Activated T-cell treated with anti-CD3 and anti-CD28 coated beads, Interleukin-2, amount 50 U/mL, for 24 hours (primary cell): Measurements from ENCODE around the gene SPAG9.
A peak's percentile ranks its signal among the peaks of the same experiment; 100 is the strongest.

ENCODE experiments used
- DNase-seq: peaks from one replicate; pipeline ENCODE4 v3.0.0-alpha.2; 2020
- H3K27ac Mint-ChIP-seq: 2 replicates; pipeline ENCODE4 v1.8.0; 2020; ENCODE audit warnings: mild to moderate bottlenecking, mixed read lengths
- H3K27me3 Mint-ChIP-seq: 2 replicates; pipeline ENCODE4 v1.8.0; 2020; ENCODE audit warnings: mixed read lengths
- H3K36me3 Mint-ChIP-seq: 2 replicates; pipeline ENCODE4 v1.8.0; 2020; ENCODE audit warnings: low read depth, mixed read lengths
- H3K4me1 Mint-ChIP-seq: 2 replicates; pipeline ENCODE4 v1.8.0; 2020; ENCODE audit warnings: low read depth, mixed read lengths
- H3K4me3 Mint-ChIP-seq: 2 replicates; pipeline ENCODE4 v1.8.0; 2020; ENCODE audit warnings: mild to moderate bottlenecking, moderate library complexity, mixed read lengths
- H3K9me3 Mint-ChIP-seq: 2 replicates; pipeline ENCODE4 v1.8.0; 2020; ENCODE audit warnings: mixed read lengths

Gene SPAG9

GRCh38 chr17:50988427-50988826 lies 132.2 kb downstream of the SPAG9 start:
- DNase-seq, result no peak
- H3K4me3 Mint-ChIP-seq, result no peak overlapping the region
- H3K9me3 Mint-ChIP-seq, result no peaks in the 10 kb centered on the region
- peaks cover 82% of the 10 kb centered on the region for H3K36me3 Mint-ChIP-seq
- no peak overlapping the region for H3K27ac Mint-ChIP-seq
- no peaks in the 10 kb centered on the region for H3K27me3 Mint-ChIP-seq
- H3K4me1 Mint-ChIP-seq, result no peaks in the 10 kb centered on the region

- no peaks in the 10 kb centered on the region for H3K4me1 Mint-ChIP-seq
- H3K4me3 Mint-ChIP-seq, result no peak overlapping the region
- DNase-seq, result no peak
- H3K9me3 Mint-ChIP-seq, result no peaks in the 10 kb centered on the region
- peak overlapping the region; percentile 48 for H3K27ac Mint-ChIP-seq
- H3K36me3 Mint-ChIP-seq, result peaks cover 78% of the 10 kb centered on the region
- no peaks in the 10 kb centered on the region for H3K27me3 Mint-ChIP-seq
These were observed 133.5 kb downstream of the SPAG9 start for GRCh38 chr17:50986989-50987660.

- DNase-seq, result no peak
- H3K27me3 Mint-ChIP-seq, result no peaks in the 10 kb centered on the region
- no peaks in the 10 kb centered on the region for H3K9me3 Mint-ChIP-seq
- no peak overlapping the region for H3K27ac Mint-ChIP-seq
- H3K36me3 Mint-ChIP-seq, result peaks cover 84% of the 10 kb centered on the region
- peaks cover 18% of the 10 kb centered on the region for H3K4me1 Mint-ChIP-seq
- H3K4me3 Mint-ChIP-seq, result no peak overlapping the region
These were observed 139.4 kb downstream of the SPAG9 start for GRCh38 chr17:50981279-50981678.

GRCh38 chr17:50979524-50979927 lies 141.1 kb downstream of the SPAG9 start:
- DNase-seq, result no peak
- Mint-ChIP-seq H3K27ac (peak overlapping the region; percentile 4), H3K36me3 (peaks cover 82% of the 10 kb centered on the region), H3K9me3 (no peaks in the 10 kb centered on the region), H3K4me3 (no peak overlapping the region), H3K4me1 (peaks cover 18% of the 10 kb centered on the region), H3K27me3 (no peaks in the 10 kb centered on the region)

- Mint-ChIP-seq H3K9me3 (no peaks in the 10 kb centered on the region), H3K4me1 (peaks cover 22% of the 10 kb centered on the region), H3K4me3 (no peak overlapping the region), H3K27ac (peak overlapping the region; percentile 91), H3K27me3 (no peaks in the 10 kb centered on the region), H3K36me3 (peaks cover 80% of the 10 kb centered on the region)
- DNase-seq, result no peak
These were observed 143.0 kb downstream of the SPAG9 start for GRCh38 chr17:50977487-50978159.

- H3K36me3 Mint-ChIP-seq, result peaks cover 81% of the 10 kb centered on the region
- H3K9me3 Mint-ChIP-seq, result no peaks in the 10 kb centered on the region
- no peaks in the 10 kb centered on the region for H3K27me3 Mint-ChIP-seq
- H3K27ac Mint-ChIP-seq, result peak overlapping the region; percentile 91
- peaks cover 22% of the 10 kb centered on the region for H3K4me1 Mint-ChIP-seq
- DNase-seq, result no peak
- H3K4me3 Mint-ChIP-seq, result peak overlapping the region; percentile 32
These were observed 143.7 kb downstream of the SPAG9 start for GRCh38 chr17:50976951-50977472.

GRCh38 chr17:50973557-50974494 lies 146.8 kb downstream of the SPAG9 start:
- H3K4me3 Mint-ChIP-seq, result no peak overlapping the region
- H3K4me1 Mint-ChIP-seq, result peaks cover 22% of the 10 kb centered on the region

GRCh38 chr17:50972577-50972976 lies 148.1 kb downstream of the SPAG9 start:
- Mint-ChIP-seq H3K27ac (no peak overlapping the region), H3K36me3 (peaks cover 71% of the 10 kb centered on the region), H3K4me1 (peaks cover 15% of the 10 kb centered on the region), H3K27me3 (no peaks in the 10 kb centered on the region), H3K9me3 (no peaks in the 10 kb centered on the region), H3K4me3 (no peak overlapping the region)
- DNase-seq, result no peak

More at GRCh38 chr17:50973557-50974494, 146.8 kb downstream of the SPAG9 start:
- DNase-seq, result no peak
- no peaks in the 10 kb centered on the region for H3K27me3 Mint-ChIP-seq
- peaks cover 75% of the 10 kb centered on the region for H3K36me3 Mint-ChIP-seq
- H3K27ac Mint-ChIP-seq, result peak overlapping the region; percentile 2
- no peaks in the 10 kb centered on the region for H3K9me3 Mint-ChIP-seq

- Mint-ChIP-seq H3K27me3 (no peaks in the 10 kb centered on the region), H3K4me3 (no peak overlapping the region), H3K36me3 (peaks cover 69% of the 10 kb centered on the region), H3K27ac (peak overlapping the region; percentile 23), H3K9me3 (no peaks in the 10 kb centered on the region), H3K4me1 (peaks cover 16% of the 10 kb centered on the region)
- DNase-seq, result no peak
These were observed 152.9 kb downstream of the SPAG9 start for GRCh38 chr17:50967795-50968194.

- H3K9me3 Mint-ChIP-seq, result no peaks in the 10 kb centered on the region
- H3K27me3 Mint-ChIP-seq, result no peaks in the 10 kb centered on the region
- H3K27ac Mint-ChIP-seq, result peak overlapping the region; percentile 64
- no peak overlapping the region for H3K4me3 Mint-ChIP-seq
- peaks cover 70% of the 10 kb centered on the region for H3K36me3 Mint-ChIP-seq
- H3K4me1 Mint-ChIP-seq, result peaks cover 16% of the 10 kb centered on the region
- no peak for DNase-seq
These were observed 154.5 kb downstream of the SPAG9 start for GRCh38 chr17:50966163-50966666.

- DNase-seq, result no peak
- no peaks in the 10 kb centered on the region for H3K27me3 Mint-ChIP-seq
- H3K36me3 Mint-ChIP-seq, result peaks cover 53% of the 10 kb centered on the region
- H3K9me3 Mint-ChIP-seq, result no peaks in the 10 kb centered on the region
- peaks cover 16% of the 10 kb centered on the region for H3K4me1 Mint-ChIP-seq
- no peak overlapping the region for H3K4me3 Mint-ChIP-seq
- no peak overlapping the region for H3K27ac Mint-ChIP-seq
These were observed 157.5 kb downstream of the SPAG9 start for GRCh38 chr17:50963139-50963538.

GRCh38 chr17:50961282-50962220 lies 159.1 kb downstream of the SPAG9 start:
- Mint-ChIP-seq H3K27ac (peak overlapping the region; percentile 73), H3K4me3 (no peak overlapping the region), H3K27me3 (no peaks in the 10 kb centered on the region), H3K4me1 (peaks cover 16% of the 10 kb centered on the region), H3K9me3 (no peaks in the 10 kb centered on the region), H3K36me3 (peaks cover 41% of the 10 kb centered on the region)
- no peak for DNase-seq

GRCh38 chr17:50959341-50959740 lies 161.3 kb downstream of the SPAG9 start:
- no peak for DNase-seq
- H3K36me3 Mint-ChIP-seq, result peaks cover 22% of the 10 kb centered on the region
- H3K4me3 Mint-ChIP-seq, result no peak overlapping the region
- H3K27ac Mint-ChIP-seq, result no peak overlapping the region
- H3K4me1 Mint-ChIP-seq, result peaks cover 6% of the 10 kb centered on the region
- no peaks in the 10 kb centered on the region for H3K27me3 Mint-ChIP-seq
- H3K9me3 Mint-ChIP-seq, result no peaks in the 10 kb centered on the region
